Mucosa of descending colon (tissue), 3 donors: ENCODE results near the gene CDK6. TPM values are rescaled to one million over a fixed set of nuclear protein-coding genes. Genes with fewer than 3 reads are reported as not detected.
A peak's percentile ranks its signal among the peaks of the same experiment; 100 is the strongest.

Experiments
- ATAC-seq: fragments of 200-7000 bp; cut with Tn5 transposase; one replicate; pipeline ENCODE4 v1.9.1; 2020; ENCODE audit warnings: mild to moderate bottlenecking, moderate library complexity
- DNase-seq, 3 donors: peaks; one replicate each; pipeline ENCODE4 v3.0.0-alpha.2; 2020
- H3K36me3 ChIP-seq: fragments of 200-600 bp; one replicate; pipeline ENCODE4 v1.8.0; 2021; ENCODE audit warnings: low read depth, mild to moderate bottlenecking
- H3K4me1 ChIP-seq: fragments of 200-600 bp; one replicate; pipeline ENCODE4 v1.8.0; 2021; ENCODE audit warnings: low read depth, mild to moderate bottlenecking
- H3K4me3 ChIP-seq: fragments of 200-600 bp; one replicate; pipeline ENCODE4 v1.8.0; 2021; ENCODE audit warnings: mild to moderate bottlenecking
- H3K9me3 ChIP-seq: fragments of 200-600 bp; one replicate; pipeline ENCODE4 v1.8.0; 2021; ENCODE audit warnings: mild to moderate bottlenecking
- CTCF ChIP-seq: fragments of 200-600 bp; IDR thresholded peaks from one replicate; pipeline ENCODE4 v1.8.0; 2022; ENCODE audit warnings: antibody characterized with exemption, mild to moderate bottlenecking
- intact Hi-C, 2 donors: fragments of 100-400 bp; cut with DNase I in 1 of 2; cut with micrococcal nuclease in 1 of 2; formaldehyde crosslinking; loops; one replicate each; pipeline versions ENCODE4 v1.11.0 to v1.11.1; 2022; cut with DNase I, micrococcal nuclease
- total RNA-seq, 3 donors: library from RNA; stranded (reverse); fragmentation: NEBNext Ultra II Directional in 2 of 3; extraction: Animal tissue kit (Norgen Biotek cat#: 25700) in 2 of 3; gene quantifications; one replicate each; pipeline versions ENCODE4 v1.2.1 to v1.2.4, GENCODE V29; 2021 to 2023
- donor health status: DM: no; HTN: no; CAD: no; lungs with moderate emphysema.
- donor health status: DM: no; HTN: no; CAD: no.
- donor health status: DM: no; HTN: yes; CAD: no.

Gene CDK6
- total RNA-seq, 3 donors from 2014 or later = 23.4 to 52.4 (median 33.1) TPM

GRCh38 chr7:92811158-92811557 is 25.2 kb downstream of the CDK6 start:
- TF ChIP-seq CTCF = no peak
- Histone ChIP-seq H3K9me3 (peaks cover 5% of the 10 kb centered on the region), H3K36me3 (no peaks in the 10 kb centered on the region), H3K4me3 (no peak overlapping the region), H3K4me1 (peaks cover 5% of the 10 kb centered on the region)
- ATAC-seq = no peak
- DNase-seq = no peak
- intact Hi-C loops = no loop called here

- intact Hi-C loops = no loop called here
- Histone ChIP-seq H3K36me3 (no peaks in the 10 kb centered on the region), H3K4me1 (peaks cover 5% of the 10 kb centered on the region), H3K9me3 (no peaks in the 10 kb centered on the region), H3K4me3 (no peak overlapping the region)
- DNase-seq (peak in 2 of 3 donors; percentile 47 to 92), ATAC-seq (peak; percentile 98)
- TF ChIP-seq CTCF = no peak
Measured at GRCh38 chr7:92809760-92810573, 26.4 kb downstream of the CDK6 start.

GRCh38 chr7:92809397-92809759 is 27.0 kb downstream of the CDK6 start:
- intact Hi-C loops = no loop called here
- no peaks in the 10 kb centered on the region for H3K9me3 ChIP-seq
- no peaks in the 10 kb centered on the region for H3K36me3 ChIP-seq
- ATAC-seq (peak; percentile 5), DNase-seq (no peak)
- no peak for TF ChIP-seq CTCF
- no peak overlapping the region for H3K4me3 ChIP-seq
- H3K4me1 ChIP-seq = peaks cover 5% of the 10 kb centered on the region

GRCh38 chr7:92808635-92809034 is 27.7 kb downstream of the CDK6 start:
- H3K4me3 ChIP-seq = no peak overlapping the region
- no peaks in the 10 kb centered on the region for H3K36me3 ChIP-seq
- H3K9me3 ChIP-seq = no peaks in the 10 kb centered on the region
- ATAC-seq (no peak), DNase-seq (no peak)
- H3K4me1 ChIP-seq = peaks cover 5% of the 10 kb centered on the region
- intact Hi-C loops = no loop called here
- TF ChIP-seq CTCF = no peak

- no peak for DNase-seq
- ATAC-seq = no peak
- TF ChIP-seq CTCF = no peak
- Histone ChIP-seq H3K36me3 (no peaks in the 10 kb centered on the region), H3K4me3 (no peak overlapping the region), H3K4me1 (peaks cover 5% of the 10 kb centered on the region), H3K9me3 (no peaks in the 10 kb centered on the region)
- intact Hi-C loops = no loop called here
Measured at GRCh38 chr7:92808006-92808405, 28.4 kb downstream of the CDK6 start.
